ENCODE measurements around the gene PKN2. TPM values are rescaled to one million over a fixed set of nuclear protein-coding genes. Genes with fewer than 3 reads are reported as not detected.
"Not testable (repeated sequence)": the region's sequence is repeated elsewhere in the genome, so short reads cannot be mapped to it uniquely, and the experiment has no call there.

Gene PKN2
- total RNA-seq, 1 experiment from 2014 or later, result 33.4 TPM

- Histone ChIP-seq H3K4me3 (ENCODE audit: low read depth, low read length) (no peak overlapping the region), H3K4me1 (no peaks in the 10 kb centered on the region), H3K36me3 (ENCODE audit: control insufficient read depth, insufficient read depth, low read length) (no peaks in the 10 kb centered on the region), H3K27me3 (replicated peaks; ENCODE audit: control insufficient read depth, insufficient read depth, low read length) (no peaks in the 10 kb centered on the region), H3K9me3 (no peaks in the 10 kb centered on the region)
- TF ChIP-seq, protein P1, sequence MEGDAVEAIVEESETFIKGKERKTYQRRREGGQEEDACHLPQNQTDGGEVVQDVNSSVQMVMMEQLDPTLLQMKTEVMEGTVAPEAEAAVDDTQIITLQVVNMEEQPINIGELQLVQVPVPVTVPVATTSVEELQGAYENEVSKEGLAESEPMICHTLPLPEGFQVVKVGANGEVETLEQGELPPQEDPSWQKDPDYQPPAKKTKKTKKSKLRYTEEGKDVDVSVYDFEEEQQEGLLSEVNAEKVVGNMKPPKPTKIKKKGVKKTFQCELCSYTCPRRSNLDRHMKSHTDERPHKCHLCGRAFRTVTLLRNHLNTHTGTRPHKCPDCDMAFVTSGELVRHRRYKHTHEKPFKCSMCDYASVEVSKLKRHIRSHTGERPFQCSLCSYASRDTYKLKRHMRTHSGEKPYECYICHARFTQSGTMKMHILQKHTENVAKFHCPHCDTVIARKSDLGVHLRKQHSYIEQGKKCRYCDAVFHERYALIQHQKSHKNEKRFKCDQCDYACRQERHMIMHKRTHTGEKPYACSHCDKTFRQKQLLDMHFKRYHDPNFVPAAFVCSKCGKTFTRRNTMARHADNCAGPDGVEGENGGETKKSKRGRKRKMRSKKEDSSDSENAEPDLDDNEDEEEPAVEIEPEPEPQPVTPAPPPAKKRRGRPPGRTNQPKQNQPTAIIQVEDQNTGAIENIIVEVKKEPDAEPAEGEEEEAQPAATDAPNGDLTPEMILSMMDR (IDR thresholded peaks at IDR 0.05; ENCODE audit: insufficient read depth in 1 of 2, low read depth in 1 of 2, low read length in 1 of 2, severe bottlenecking in 1 of 2, unreplicated experiment in 1 of 2), result no peak
- CTCF ChIA-PET, result no interaction called here
- H3K4me3 Mint-ChIP-seq (ENCODE audit: unreplicated experiment), result no peak overlapping the region
- intact Hi-C loops (cut with micrococcal nuclease; ENCODE audit: unreplicated experiment), result no loop called here
- no TSS peak for BruUV-seq (replicated peaks)
- H3K9me3 Mint-ChIP-seq (ENCODE audit: unreplicated experiment), result no peaks in the 10 kb centered on the region
- H3K27ac Mint-ChIP-seq (ENCODE audit: unreplicated experiment), result no peak overlapping the region
- POLR2A ChIA-PET, result no interaction called here
- DNase-seq, result no peak
- H3K4me1 Mint-ChIP-seq (ENCODE audit: low read depth, unreplicated experiment), result no peaks in the 10 kb centered on the region
- no peaks in the 10 kb centered on the region for H3K27me3 Mint-ChIP-seq (ENCODE audit: insufficient read depth, unreplicated experiment)
- peaks cover 25% of the 10 kb centered on the region for H3K36me3 Mint-ChIP-seq (ENCODE audit: insufficient read depth, unreplicated experiment)
These were observed 129.4 kb downstream of the PKN2 start for GRCh38 chr1:88813471-88813870.

GRCh38 chr1:88819642-88820041 is 135.6 kb downstream of the PKN2 start:
- H3K4me1 ChIP-seq; H3K4me3 ChIP-seq (ENCODE audit: low read depth, low read length); BruUV-seq (replicated peaks); POLR2A ChIA-PET; H3K27ac Mint-ChIP-seq (ENCODE audit: unreplicated experiment); H3K27me3 ChIP-seq (replicated peaks; ENCODE audit: control insufficient read depth, insufficient read depth, low read length); H3K27me3 Mint-ChIP-seq (ENCODE audit: insufficient read depth, unreplicated experiment); H3K9me3 ChIP-seq; CTCF ChIA-PET; intact Hi-C loops (cut with micrococcal nuclease; ENCODE audit: unreplicated experiment); H3K36me3 ChIP-seq (ENCODE audit: control insufficient read depth, insufficient read depth, low read length); H3K4me1 Mint-ChIP-seq (ENCODE audit: low read depth, unreplicated experiment); H3K9me3 Mint-ChIP-seq (ENCODE audit: unreplicated experiment); H3K4me3 Mint-ChIP-seq (ENCODE audit: unreplicated experiment); DNase-seq: not testable (repeated sequence)
- peaks cover 25% of the 10 kb centered on the region for H3K36me3 Mint-ChIP-seq (ENCODE audit: insufficient read depth, unreplicated experiment)

GRCh38 chr1:88825721-88826120 is 141.6 kb downstream of the PKN2 start:
- Histone ChIP-seq H3K27me3 (replicated peaks; ENCODE audit: control insufficient read depth, insufficient read depth, low read length) (no peaks in the 10 kb centered on the region), H3K4me1 (no peaks in the 10 kb centered on the region), H3K4me3 (ENCODE audit: low read depth, low read length) (no peak overlapping the region), H3K9me3 (no peaks in the 10 kb centered on the region), H3K36me3 (ENCODE audit: control insufficient read depth, insufficient read depth, low read length) (no peaks in the 10 kb centered on the region)
- DNase-seq, result no peak
- ChIA-PET POLR2A (no interaction called here), CTCF (no interaction called here)
- Mint-ChIP-seq H3K27ac (ENCODE audit: unreplicated experiment) (no peak overlapping the region), H3K4me3 (ENCODE audit: unreplicated experiment) (no peak overlapping the region), H3K4me1 (ENCODE audit: low read depth, unreplicated experiment) (no peaks in the 10 kb centered on the region), H3K9me3 (ENCODE audit: unreplicated experiment) (no peaks in the 10 kb centered on the region), H3K27me3 (ENCODE audit: insufficient read depth, unreplicated experiment) (no peaks in the 10 kb centered on the region), H3K36me3 (ENCODE audit: insufficient read depth, unreplicated experiment) (peaks cover 21% of the 10 kb centered on the region)
- BruUV-seq (replicated peaks), result no TSS peak
- intact Hi-C loops (cut with micrococcal nuclease; ENCODE audit: unreplicated experiment), result no loop called here
- TF ChIP-seq, protein P1 (IDR thresholded peaks at IDR 0.05; ENCODE audit: insufficient read depth in 1 of 2, low read depth in 1 of 2, low read length in 1 of 2, severe bottlenecking in 1 of 2, unreplicated experiment in 1 of 2), result no peak

GRCh38 chr1:88847643-88848042 is 163.6 kb downstream of the PKN2 start:
- no peak for DNase-seq
- H3K27me3 Mint-ChIP-seq (ENCODE audit: insufficient read depth, unreplicated experiment), result no peaks in the 10 kb centered on the region
- no peak overlapping the region for H3K27ac Mint-ChIP-seq (ENCODE audit: unreplicated experiment)
- H3K9me3 Mint-ChIP-seq (ENCODE audit: unreplicated experiment), result no peaks in the 10 kb centered on the region
- CTCF ChIA-PET, result no interaction called here
- BruUV-seq (replicated peaks), result no TSS peak
- H3K4me3 ChIP-seq (ENCODE audit: low read depth, low read length), result no peak overlapping the region
- H3K4me1 ChIP-seq, result no peaks in the 10 kb centered on the region
- POLR2A ChIA-PET, result no interaction called here
- H3K4me1 Mint-ChIP-seq (ENCODE audit: low read depth, unreplicated experiment), result no peaks in the 10 kb centered on the region
- H3K36me3 Mint-ChIP-seq (ENCODE audit: insufficient read depth, unreplicated experiment), result peaks cover 5% of the 10 kb centered on the region
- TF ChIP-seq, protein P1 (IDR thresholded peaks at IDR 0.05; ENCODE audit: insufficient read depth in 1 of 2, low read depth in 1 of 2, low read length in 1 of 2, severe bottlenecking in 1 of 2, unreplicated experiment in 1 of 2), result no peak
- H3K9me3 ChIP-seq, result no peaks in the 10 kb centered on the region
- no peaks in the 10 kb centered on the region for H3K27me3 ChIP-seq (replicated peaks; ENCODE audit: control insufficient read depth, insufficient read depth, low read length)
- no peak overlapping the region for H3K4me3 Mint-ChIP-seq (ENCODE audit: unreplicated experiment)
- no peaks in the 10 kb centered on the region for H3K36me3 ChIP-seq (ENCODE audit: control insufficient read depth, insufficient read depth, low read length)
- intact Hi-C loops (cut with micrococcal nuclease; ENCODE audit: unreplicated experiment), result no loop called here
